Skin epidermis (tissue), 12 donors: Measurements from ENCODE around the gene ZBTB20.

Source experiments
- H3K27ac ChIP-seq, 21 experiments: fragments of 200-600 bp; sonication (generic) in 11 of 21; one replicate each; pipeline ENCODE4 v1.5.0; 2020; ENCODE audit warnings: mild to moderate bottlenecking in 3 of 21, inconsistent platforms in 2 of 21, moderate library complexity in 2 of 21
- H3K4me3 ChIP-seq, 7 experiments: fragments of 200-600 bp; sonication (generic) in 2 of 7; one replicate each; pipeline ENCODE4 v1.5.0; 2020; ENCODE audit warnings: inconsistent platforms in 2 of 7, mild to moderate bottlenecking in 2 of 7, moderate library complexity in 1 of 7

Gene ZBTB20

GRCh38 chr3:114451051-114451451 is 696.0 kb downstream of the ZBTB20 start:
- Histone ChIP-seq H3K27ac (peak overlapping the region in 16 of 21 experiments; percentile 19 to 76 (median 58)), H3K4me3 (peak overlapping the region in 1 of 7 experiments; percentile 13)

- H3K27ac ChIP-seq = peak overlapping the region in 16 of 21 experiments; percentile 6 to 76 (median 51)
- H3K4me3 ChIP-seq = no peak overlapping the region
These were observed 697.0 kb downstream of the ZBTB20 start for GRCh38 chr3:114450008-114450596.

- no peak overlapping the region for H3K4me3 ChIP-seq
- peak overlapping the region in 11 of 21 experiments; percentile 6 to 76 (median 55) for H3K27ac ChIP-seq
These were observed 697.6 kb downstream of the ZBTB20 start for GRCh38 chr3:114449271-114450007.

- Histone ChIP-seq H3K4me3 (no peak overlapping the region), H3K27ac (peak overlapping the region in 10 of 21 experiments; percentile 0 to 53 (median 18))
These were observed 699.1 kb downstream of the ZBTB20 start for GRCh38 chr3:114447950-114448479.

GRCh38 chr3:114447545-114447944 is 699.5 kb downstream of the ZBTB20 start:
- H3K4me3 ChIP-seq = no peak overlapping the region

GRCh38 chr3:114446600-114446999 is 700.5 kb downstream of the ZBTB20 start:
- peak overlapping the region in 2 of 21 experiments; percentile 4 to 11 for H3K27ac ChIP-seq
- no peak overlapping the region for H3K4me3 ChIP-seq

More at GRCh38 chr3:114447545-114447944, 699.5 kb downstream of the ZBTB20 start:
- H3K27ac ChIP-seq = peak overlapping the region in 8 of 21 experiments; percentile 0 to 53 (median 12)

- Histone ChIP-seq H3K4me3 (no peak overlapping the region), H3K27ac (no peak overlapping the region)
These were observed 701.9 kb downstream of the ZBTB20 start for GRCh38 chr3:114445233-114445632.

- Histone ChIP-seq H3K4me3 (no peak overlapping the region), H3K27ac (no peak overlapping the region)
These were observed 702.9 kb downstream of the ZBTB20 start for GRCh38 chr3:114444216-114444615.

- no peak overlapping the region for H3K27ac ChIP-seq
- no peak overlapping the region for H3K4me3 ChIP-seq
These were observed 704.8 kb downstream of the ZBTB20 start for GRCh38 chr3:114442246-114442645.

GRCh38 chr3:114441386-114441785 is 705.7 kb downstream of the ZBTB20 start:
- no peak overlapping the region for H3K27ac ChIP-seq

GRCh38 chr3:114440700-114441099 is 706.4 kb downstream of the ZBTB20 start:
- H3K4me3 ChIP-seq = no peak overlapping the region
- H3K27ac ChIP-seq = no peak overlapping the region

More at GRCh38 chr3:114441386-114441785, 705.7 kb downstream of the ZBTB20 start:
- no peak overlapping the region for H3K4me3 ChIP-seq

GRCh38 chr3:114439284-114439683 is 707.8 kb downstream of the ZBTB20 start:
- H3K27ac ChIP-seq = no peak overlapping the region
- H3K4me3 ChIP-seq = no peak overlapping the region

GRCh38 chr3:114437897-114438296 is 709.2 kb downstream of the ZBTB20 start:
- Histone ChIP-seq H3K27ac (no peak overlapping the region), H3K4me3 (no peak overlapping the region)

GRCh38 chr3:114436182-114436581 is 710.9 kb downstream of the ZBTB20 start:
- Histone ChIP-seq H3K4me3 (no peak overlapping the region), H3K27ac (peak overlapping the region in 1 of 21 experiments; percentile 13)

GRCh38 chr3:114435386-114436115 is 711.5 kb downstream of the ZBTB20 start:
- H3K27ac ChIP-seq = peak overlapping the region in 1 of 21 experiments; percentile 13
- H3K4me3 ChIP-seq = no peak overlapping the region

GRCh38 chr3:114432310-114432709 is 714.8 kb downstream of the ZBTB20 start:
- H3K4me3 ChIP-seq = no peak overlapping the region
- H3K27ac ChIP-seq = no peak overlapping the region

GRCh38 chr3:114428044-114428595 is 719.0 kb downstream of the ZBTB20 start:
- no peak overlapping the region for H3K27ac ChIP-seq
- H3K4me3 ChIP-seq = no peak overlapping the region

- no peak overlapping the region for H3K27ac ChIP-seq
- H3K4me3 ChIP-seq = no peak overlapping the region
These were observed 719.6 kb downstream of the ZBTB20 start for GRCh38 chr3:114427285-114428043.

- H3K27ac ChIP-seq = no peak overlapping the region
- H3K4me3 ChIP-seq = no peak overlapping the region
These were observed 722.8 kb downstream of the ZBTB20 start for GRCh38 chr3:114424337-114424736.
